ENCODE data around the gene CNPY1.

DNA sequence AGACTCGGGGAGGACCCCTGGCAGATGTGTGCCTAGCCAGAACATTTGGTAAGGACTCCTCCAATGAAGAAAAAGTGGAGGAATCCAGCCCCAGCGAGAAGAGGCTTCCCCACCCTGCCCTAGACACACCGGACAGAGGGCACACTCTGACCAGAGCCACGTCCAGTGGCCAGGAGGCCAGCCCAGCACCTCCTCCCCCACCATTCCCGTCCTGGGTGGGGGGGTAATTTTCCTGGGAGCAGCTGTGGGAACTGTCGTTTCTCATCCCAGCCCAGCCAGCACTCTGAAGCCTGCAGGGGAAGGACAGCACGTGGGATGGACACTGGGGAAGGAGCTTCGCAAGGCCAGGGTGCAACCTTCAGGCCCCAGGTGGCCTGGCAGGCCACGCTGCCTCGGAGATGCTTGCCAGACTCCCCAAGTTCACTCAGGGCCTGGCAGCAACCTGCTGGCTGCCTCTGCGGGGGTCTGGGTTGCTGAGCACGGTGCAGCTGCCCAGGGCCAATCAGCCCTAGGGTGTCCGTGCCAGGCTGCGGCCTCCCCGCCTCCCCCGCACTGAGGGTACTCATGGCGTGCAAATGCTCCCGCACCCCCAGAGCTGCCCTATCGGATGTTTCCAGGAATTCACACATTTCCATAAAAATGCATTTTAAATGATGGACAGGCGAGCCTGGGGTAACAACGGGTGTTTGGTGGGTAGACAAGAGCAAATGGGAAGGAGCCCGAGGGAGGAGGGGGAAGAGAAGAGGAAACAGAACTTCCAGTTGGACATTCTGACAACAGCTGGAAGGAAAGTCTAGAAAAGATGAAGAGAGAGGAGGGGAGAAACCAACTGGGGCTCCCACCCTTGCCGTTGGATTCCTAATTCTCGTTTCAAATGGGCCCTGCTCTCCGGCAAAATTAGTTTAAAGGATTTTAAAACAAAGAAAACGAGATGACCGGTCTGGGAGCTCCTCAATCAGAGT, 90.3 kb downstream of the CNPY1 start:
- no peak for TF ChIP-seq CTCF (IDR thresholded peaks at IDR 0.05)
- TF ChIP-seq EZH2 (IDR thresholded peaks at IDR 0.05; ENCODE audit: borderline replicate concordance, insufficient read depth, low read depth, low read length, poor library complexity, severe bottlenecking) = no peak
